ENCODE measurements around the gene TMEM88. TPM values are rescaled to one million over a fixed set of nuclear protein-coding genes. Genes with fewer than 3 reads are reported as not detected.

The TMEM88 gene
- total RNA-seq, 1 experiment from 2014 or later: 11.3 TPM

DNA sequence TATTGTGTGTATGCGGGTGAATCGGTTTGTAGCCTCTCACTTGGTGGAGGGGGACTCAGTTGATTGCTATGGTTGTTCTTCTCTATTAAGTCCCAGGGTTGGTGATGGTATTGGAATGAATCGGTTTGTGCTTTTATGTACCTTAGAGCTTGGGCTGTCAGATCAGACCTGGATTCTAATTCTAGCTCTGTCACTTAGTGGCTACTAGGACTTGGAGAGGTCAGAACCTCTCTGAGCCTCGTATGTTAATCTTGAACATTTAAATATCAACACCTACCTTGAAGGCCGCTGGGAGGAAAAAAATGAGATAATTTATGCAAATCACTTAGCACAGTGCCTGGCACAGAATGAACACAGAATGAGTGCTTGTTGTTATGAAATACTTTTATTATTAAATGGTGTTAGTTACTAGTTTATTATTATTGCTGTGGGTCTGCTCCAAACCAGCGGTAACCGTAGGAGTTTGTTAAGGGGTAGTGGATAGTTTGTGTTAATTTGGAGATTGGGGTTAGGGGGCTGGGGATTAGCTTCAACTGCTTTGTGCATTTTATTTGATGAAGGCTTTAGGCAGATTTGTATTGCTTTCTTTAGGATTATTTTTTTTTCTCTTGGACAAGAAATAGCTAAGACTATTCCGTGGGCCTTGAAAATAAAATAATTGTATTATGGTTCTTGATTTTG is 17.3 kb upstream of the TMEM88 start:
- H3K4me3 Mint-ChIP-seq: peak overlapping the region; percentile 86 to 89
- Histone ChIP-seq H3K23ac (ENCODE audit: insufficient read length, low read depth, low read length) (no peak overlapping the region), H3K14ac (ENCODE audit: insufficient read depth, low read length) (no peak overlapping the region), H2BK120ac (ENCODE audit: low read depth, low read length, poor library complexity, severe bottlenecking) (no peak overlapping the region), H4K91ac (ENCODE audit: insufficient read length, low read depth, low read length) (no peak overlapping the region), H3K79me2 (ENCODE audit: insufficient read depth, low read length) (no peaks in the 10 kb centered on the region), H2BK15ac (ENCODE audit: low read depth, low read length) (no peak overlapping the region), H2AK5ac (ENCODE audit: insufficient read length, low read length) (no peak overlapping the region), H4K5ac (ENCODE audit: insufficient read length, low read depth, low read length) (no peak overlapping the region), H3K4ac (ENCODE audit: low read depth, low read length) (no peak overlapping the region), H3K27ac (ENCODE audit: insufficient read length, low read depth, low read length) (no peak overlapping the region), H3K27me3 (ENCODE audit: insufficient read depth, low read length) (peaks cover 33% of the 10 kb centered on the region; the same call in 1 of the 2 replicates), H3K4me1 (ENCODE audit: insufficient read depth, low read length) (peaks cover 2% of the 10 kb centered on the region; the same call in 1 of the 2 replicates), H3K9me3 (ENCODE audit: control insufficient read depth, low read depth, low read length) (no peaks in the 10 kb centered on the region), H2AFZ (ENCODE audit: low read length) (no peak overlapping the region), H3K9ac (ENCODE audit: extremely low read depth, insufficient read length, low read length) (no peak overlapping the region), H3K56ac (ENCODE audit: insufficient read length, low read depth, low read length) (no peak overlapping the region), H4K8ac (replicated peaks; ENCODE audit: insufficient read length, low read depth, low read length) (no peak overlapping the region), H3K18ac (ENCODE audit: insufficient read length, low read depth, low read length) (no peak overlapping the region), H2BK20ac (ENCODE audit: low read depth, low read length, poor library complexity, severe bottlenecking) (no peak overlapping the region), H3K79me1 (ENCODE audit: insufficient read depth, low read depth, low read length, poor library complexity, severe bottlenecking) (no peaks in the 10 kb centered on the region), H2BK12ac (ENCODE audit: insufficient read length, low read depth, low read length) (no peak overlapping the region), H4K20me1 (ENCODE audit: control insufficient read depth, insufficient read depth, insufficient read length) (no peaks in the 10 kb centered on the region), H2BK5ac (ENCODE audit: insufficient read length, low read length) (no peak overlapping the region), H3T11ph (ENCODE audit: low read length) (no peak overlapping the region), H3K4me2 (ENCODE audit: insufficient read depth, insufficient read length, low read length) (peak overlapping the region; percentile 75), H3K23me2 (ENCODE audit: insufficient read length, low read depth, low read length, poor library complexity, severe bottlenecking) (peaks cover 39% of the 10 kb centered on the region)
- H3K36me3 Mint-ChIP-seq (ENCODE audit: insufficient read depth in 1 of 3, low read depth in 3 of 3): peaks cover 2 to 11% (median 9%) of the 10 kb centered on the region in 3 experiments; a peak in 5 of 7 replicates
- no peaks in the 10 kb centered on the region for H3K9me3 Mint-ChIP-seq
- H3K27ac Mint-ChIP-seq: peak overlapping the region in 2 of 3 experiments; percentile 85 to 93; a peak in 5 of 7 replicates
- no CpG with 5 or more reads among the region's 8 CpGs for WGBS (ENCODE audit: extremely low coverage, insufficient read length, low lambda C conversion rate)
- peaks cover 55 to 56% of the 10 kb centered on the region in 2 experiments for H3K4me1 Mint-ChIP-seq
- TF ChIP-seq, protein P1, sequence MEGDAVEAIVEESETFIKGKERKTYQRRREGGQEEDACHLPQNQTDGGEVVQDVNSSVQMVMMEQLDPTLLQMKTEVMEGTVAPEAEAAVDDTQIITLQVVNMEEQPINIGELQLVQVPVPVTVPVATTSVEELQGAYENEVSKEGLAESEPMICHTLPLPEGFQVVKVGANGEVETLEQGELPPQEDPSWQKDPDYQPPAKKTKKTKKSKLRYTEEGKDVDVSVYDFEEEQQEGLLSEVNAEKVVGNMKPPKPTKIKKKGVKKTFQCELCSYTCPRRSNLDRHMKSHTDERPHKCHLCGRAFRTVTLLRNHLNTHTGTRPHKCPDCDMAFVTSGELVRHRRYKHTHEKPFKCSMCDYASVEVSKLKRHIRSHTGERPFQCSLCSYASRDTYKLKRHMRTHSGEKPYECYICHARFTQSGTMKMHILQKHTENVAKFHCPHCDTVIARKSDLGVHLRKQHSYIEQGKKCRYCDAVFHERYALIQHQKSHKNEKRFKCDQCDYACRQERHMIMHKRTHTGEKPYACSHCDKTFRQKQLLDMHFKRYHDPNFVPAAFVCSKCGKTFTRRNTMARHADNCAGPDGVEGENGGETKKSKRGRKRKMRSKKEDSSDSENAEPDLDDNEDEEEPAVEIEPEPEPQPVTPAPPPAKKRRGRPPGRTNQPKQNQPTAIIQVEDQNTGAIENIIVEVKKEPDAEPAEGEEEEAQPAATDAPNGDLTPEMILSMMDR (conservative IDR thresholded peaks at IDR 0.05): no peak
- no peak for DNase-seq
- H3K27me3 Mint-ChIP-seq (ENCODE audit: low read depth): peaks cover 40% of the 10 kb centered on the region
